ENCODE results near the gene ZBED2. TPM values are rescaled to one million over a fixed set of nuclear protein-coding genes. Genes with fewer than 3 reads are reported as not detected.

ZBED2 gene
- total RNA-seq, 1 donor from 2014 or later, result not detected

DNA sequence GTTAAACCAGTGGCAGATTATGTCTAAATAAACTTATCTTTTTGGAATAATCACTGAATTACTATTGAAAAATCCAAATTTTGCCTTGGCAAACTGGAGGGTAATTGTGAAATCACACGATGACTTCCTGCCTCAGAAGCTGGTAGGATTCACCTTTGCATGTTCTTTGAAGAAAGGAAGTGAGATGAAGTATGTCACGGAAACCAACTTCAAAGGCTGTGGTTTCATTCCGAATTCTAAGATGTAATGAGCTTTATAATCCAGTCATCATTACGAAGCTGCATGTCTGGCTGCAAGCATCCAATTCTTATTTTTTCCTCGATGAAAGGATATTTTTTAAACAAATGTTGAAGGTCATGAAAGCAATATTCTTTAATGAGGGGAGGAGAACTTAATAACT lies 15.0 kb upstream of the ZBED2 start:
- no peak overlapping the region for H3K4me3 Mint-ChIP-seq (ENCODE audit: low read depth)
- H3K4me1 Mint-ChIP-seq (ENCODE audit: low read depth), result peaks cover 10% of the 10 kb centered on the region

DNA sequence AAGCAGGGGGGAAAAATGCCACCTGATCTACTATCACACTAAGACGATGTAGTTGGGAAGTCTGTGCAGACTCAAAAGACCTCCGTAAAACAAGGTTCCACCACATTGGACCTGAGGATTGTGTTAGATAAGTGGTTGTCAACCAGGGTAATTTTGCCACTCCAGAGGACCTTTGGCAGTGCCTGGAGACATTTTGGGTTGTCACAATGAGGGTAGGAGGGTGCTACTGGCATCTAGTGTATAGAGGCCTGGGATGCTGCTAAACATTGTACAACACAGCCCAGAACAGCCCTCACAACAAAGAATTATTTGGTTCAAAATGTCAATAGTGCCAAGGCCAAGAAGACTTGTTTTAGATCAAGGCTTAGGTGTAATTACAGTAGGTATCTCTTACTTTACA lies 14.6 kb upstream of the ZBED2 start:
- TF ChIP-seq, protein P1, sequence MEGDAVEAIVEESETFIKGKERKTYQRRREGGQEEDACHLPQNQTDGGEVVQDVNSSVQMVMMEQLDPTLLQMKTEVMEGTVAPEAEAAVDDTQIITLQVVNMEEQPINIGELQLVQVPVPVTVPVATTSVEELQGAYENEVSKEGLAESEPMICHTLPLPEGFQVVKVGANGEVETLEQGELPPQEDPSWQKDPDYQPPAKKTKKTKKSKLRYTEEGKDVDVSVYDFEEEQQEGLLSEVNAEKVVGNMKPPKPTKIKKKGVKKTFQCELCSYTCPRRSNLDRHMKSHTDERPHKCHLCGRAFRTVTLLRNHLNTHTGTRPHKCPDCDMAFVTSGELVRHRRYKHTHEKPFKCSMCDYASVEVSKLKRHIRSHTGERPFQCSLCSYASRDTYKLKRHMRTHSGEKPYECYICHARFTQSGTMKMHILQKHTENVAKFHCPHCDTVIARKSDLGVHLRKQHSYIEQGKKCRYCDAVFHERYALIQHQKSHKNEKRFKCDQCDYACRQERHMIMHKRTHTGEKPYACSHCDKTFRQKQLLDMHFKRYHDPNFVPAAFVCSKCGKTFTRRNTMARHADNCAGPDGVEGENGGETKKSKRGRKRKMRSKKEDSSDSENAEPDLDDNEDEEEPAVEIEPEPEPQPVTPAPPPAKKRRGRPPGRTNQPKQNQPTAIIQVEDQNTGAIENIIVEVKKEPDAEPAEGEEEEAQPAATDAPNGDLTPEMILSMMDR (IDR thresholded peaks at IDR 0.05; ENCODE audit: unreplicated experiment), result no peak

More for the DNA sequence above, 15.0 kb upstream of the ZBED2 start:
- DNase-seq (ENCODE audit: low spot score, unreplicated experiment), result no peak
- TF ChIP-seq, protein P1 (IDR thresholded peaks at IDR 0.05; ENCODE audit: unreplicated experiment), result no peak
- H3K9me3 Mint-ChIP-seq (ENCODE audit: low read depth), result no peaks in the 10 kb centered on the region
- no peaks in the 10 kb centered on the region for H3K36me3 Mint-ChIP-seq (ENCODE audit: insufficient read depth)
- no peak overlapping the region for H3K27ac Mint-ChIP-seq
- H3K27me3 Mint-ChIP-seq, result peaks cover 32% of the 10 kb centered on the region

DNA sequence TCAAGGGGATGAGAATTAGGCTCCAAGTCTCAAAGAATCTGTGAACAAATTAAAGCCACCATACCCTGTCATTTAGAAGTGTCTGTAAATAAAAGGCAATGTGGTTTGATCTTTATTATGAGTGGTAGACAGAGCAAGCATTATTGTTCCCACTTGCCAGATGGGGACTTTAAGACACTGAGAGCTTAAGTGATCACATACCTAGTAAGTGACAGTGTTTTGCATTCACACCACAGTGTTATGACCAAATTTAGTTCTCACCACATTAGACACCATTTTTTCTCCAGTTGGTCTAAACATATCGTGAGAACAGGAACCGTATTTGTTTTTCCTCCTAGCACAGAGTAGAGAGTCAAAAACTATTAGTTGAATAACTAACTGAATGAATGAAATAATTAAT lies 13.2 kb upstream of the ZBED2 start:
- Mint-ChIP-seq H3K4me3 (ENCODE audit: low read depth) (no peak overlapping the region), H3K4me1 (ENCODE audit: low read depth) (peaks cover 10% of the 10 kb centered on the region), H3K27ac (no peak overlapping the region), H3K36me3 (ENCODE audit: insufficient read depth) (no peaks in the 10 kb centered on the region), H3K9me3 (ENCODE audit: low read depth) (no peaks in the 10 kb centered on the region), H3K27me3 (peaks cover 38% of the 10 kb centered on the region)
- TF ChIP-seq, protein P1 (IDR thresholded peaks at IDR 0.05; ENCODE audit: unreplicated experiment), result no peak
- DNase-seq (ENCODE audit: low spot score, unreplicated experiment), result no peak

More for the DNA sequence above, 14.6 kb upstream of the ZBED2 start:
- peaks cover 10% of the 10 kb centered on the region for H3K4me1 Mint-ChIP-seq (ENCODE audit: low read depth)
- DNase-seq (ENCODE audit: low spot score, unreplicated experiment), result no peak
- peaks cover 34% of the 10 kb centered on the region for H3K27me3 Mint-ChIP-seq
- H3K4me3 Mint-ChIP-seq (ENCODE audit: low read depth), result no peak overlapping the region
- no peaks in the 10 kb centered on the region for H3K9me3 Mint-ChIP-seq (ENCODE audit: low read depth)
- no peak overlapping the region for H3K27ac Mint-ChIP-seq
- no peaks in the 10 kb centered on the region for H3K36me3 Mint-ChIP-seq (ENCODE audit: insufficient read depth)

DNA sequence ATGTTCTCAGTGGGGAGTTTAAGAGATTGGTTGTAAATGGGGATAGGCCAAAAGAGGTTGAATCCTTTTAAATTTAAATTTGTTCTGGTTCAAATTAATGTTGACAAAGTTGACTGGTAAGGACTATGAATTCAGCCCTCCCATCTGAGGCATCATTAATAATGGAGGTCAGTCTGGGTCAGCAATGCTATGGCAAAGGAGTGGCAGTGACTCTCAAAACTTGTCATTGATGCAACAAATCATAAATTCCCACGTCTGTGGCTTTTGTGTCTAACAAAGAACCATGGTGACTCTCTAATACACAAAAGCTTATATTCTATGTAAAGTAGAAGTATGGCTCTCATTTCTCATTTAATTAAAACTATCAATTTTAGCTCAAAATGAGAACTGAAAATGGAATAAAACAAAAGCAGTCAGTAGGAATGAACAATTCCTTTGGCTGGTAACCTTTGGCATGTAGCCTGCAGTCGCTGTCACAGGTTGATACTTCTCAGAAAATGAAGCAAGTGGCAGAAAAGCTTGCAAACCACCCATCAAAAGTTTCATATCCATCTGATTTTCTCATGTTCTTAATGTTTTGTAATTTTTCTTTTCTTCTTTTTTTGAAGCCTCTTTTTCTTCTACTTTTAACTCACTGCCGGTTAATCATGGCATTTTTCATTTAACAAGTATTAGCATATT lies 12.2 kb upstream of the ZBED2 start:
- Mint-ChIP-seq H3K9me3 (ENCODE audit: low read depth) (no peaks in the 10 kb centered on the region), H3K4me3 (ENCODE audit: low read depth) (no peak overlapping the region), H3K4me1 (ENCODE audit: low read depth) (peaks cover 10% of the 10 kb centered on the region), H3K27ac (no peak overlapping the region), H3K27me3 (peaks cover 45% of the 10 kb centered on the region), H3K36me3 (ENCODE audit: insufficient read depth) (no peaks in the 10 kb centered on the region)
- no peak for DNase-seq (ENCODE audit: low spot score, unreplicated experiment)
- TF ChIP-seq, protein P1 (IDR thresholded peaks at IDR 0.05; ENCODE audit: unreplicated experiment), result no peak

DNA sequence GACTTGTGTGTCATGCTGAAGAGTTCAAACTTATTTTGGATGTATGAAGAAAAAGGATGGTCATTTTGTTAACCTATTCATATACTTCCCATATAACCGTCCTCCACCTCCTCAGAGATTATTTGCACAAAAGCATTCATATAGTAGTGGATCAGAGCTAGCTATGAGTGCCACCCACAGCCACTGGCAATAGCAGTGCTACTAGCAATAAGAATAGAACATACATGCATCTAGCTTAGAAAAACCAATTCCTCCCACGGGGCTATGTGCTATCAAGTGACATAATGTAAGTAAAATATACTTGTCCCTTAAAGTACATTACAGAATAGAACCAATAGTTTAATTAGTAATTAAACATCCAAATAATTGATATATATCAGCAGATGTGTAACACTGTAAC lies 10.3 kb upstream of the ZBED2 start:
- DNase-seq (ENCODE audit: low spot score, unreplicated experiment), result no peak
- H3K27me3 Mint-ChIP-seq, result peaks cover 35% of the 10 kb centered on the region
- TF ChIP-seq, protein P1 (IDR thresholded peaks at IDR 0.05; ENCODE audit: unreplicated experiment), result no peak
- no peak overlapping the region for H3K4me3 Mint-ChIP-seq (ENCODE audit: low read depth)
- H3K9me3 Mint-ChIP-seq (ENCODE audit: low read depth), result no peaks in the 10 kb centered on the region
- H3K36me3 Mint-ChIP-seq (ENCODE audit: insufficient read depth), result no peaks in the 10 kb centered on the region
- peaks cover 10% of the 10 kb centered on the region for H3K4me1 Mint-ChIP-seq (ENCODE audit: low read depth)
- H3K27ac Mint-ChIP-seq, result no peak overlapping the region

All from progenitor cell of endocrine pancreas (in vitro differentiated cells).